ENCODE results near the gene BAHD1. TPM values are rescaled to one million over a fixed set of nuclear protein-coding genes. Genes with fewer than 3 reads are reported as not detected.

Gene BAHD1
- total and polyA plus RNA-seq, 9 donors, result 14.8 to 67.3 (median 40.1) TPM

- 57 to 66% (median 58%) methylated on average over 7 of the region's 7 CpGs for WGBS, 3 donors
- Histone ChIP-seq H3K4me1 (ENCODE audit: insufficient read depth) (peaks cover 6% of the 10 kb centered on the region), H3K9me3 (no peaks in the 10 kb centered on the region), H3K36me3 (no peaks in the 10 kb centered on the region), H3K4me3 (no peak overlapping the region), H3K27me3 (no peaks in the 10 kb centered on the region), H3K27ac (peak overlapping the region; percentile 74 to 89)
- no peak for DNase-seq
- intact Hi-C loops (cut with DNase I), result loop anchor here in 1 of 4 donors (10.0 kb wide), 1 partner anchor 45 kb away; no protein-coding TSS in a partner anchor
- TF ChIP-seq EP300 (IDR thresholded peaks at IDR 0.05) (no peak), POLR2A (IDR thresholded peaks at IDR 0.05) (no peak), CTCF (IDR thresholded peaks at IDR 0.05) (no peak)
Observed at GRCh38 chr15:40469776-40470390, 29.1 kb downstream of the BAHD1 start.

GRCh38 chr15:40470423-40471104, 29.8 kb downstream of the BAHD1 start, which contains the start of gene CHST14:
Gene CHST14, plus strand, starts transcription at chr15:40470984. Its CDS starts 230 bp downstream, at chr15:40471214.
- TF ChIP-seq EP300 (IDR thresholded peaks at IDR 0.05), result no peak
- no peak for TF ChIP-seq CTCF (IDR thresholded peaks at IDR 0.05)
- TF ChIP-seq POLR2A (IDR thresholded peaks at IDR 0.05), result no peak
- intact Hi-C loops (cut with DNase I), result no loop called here
- Histone ChIP-seq H3K4me1 (ENCODE audit: insufficient read depth) (peaks cover 6% of the 10 kb centered on the region), H3K27me3 (no peaks in the 10 kb centered on the region), H3K36me3 (no peaks in the 10 kb centered on the region), H3K27ac (peak within 1 kb of the TSS; percentile 74 to 89), H3K9me3 (no peaks in the 10 kb centered on the region), H3K4me3 (peak within 1 kb of the TSS; percentile 69)
- DNase-seq, result peak; percentile 55 to 76 (median 67)
- WGBS, 3 donors, result 0 to 1% (median 1%) methylated on average over 33 to 52 of the region's 52 CpGs

- H3K9me3 ChIP-seq, result no peaks in the 10 kb centered on the region
- peaks cover 6% of the 10 kb centered on the region for H3K4me1 ChIP-seq (ENCODE audit: insufficient read depth)
- 0 to 1% (median 1%) methylated on average over 24 to 60 of the region's 60 CpGs for WGBS, 3 donors
- intact Hi-C loops (cut with DNase I), result no loop called here
- H3K27me3 ChIP-seq, result no peaks in the 10 kb centered on the region
- H3K4me3 ChIP-seq, result peak overlapping the region; percentile 69
- TF ChIP-seq EP300 (IDR thresholded peaks at IDR 0.05) (no peak), POLR2A (IDR thresholded peaks at IDR 0.05) (no peak), CTCF (IDR thresholded peaks at IDR 0.05) (no peak)
- H3K27ac ChIP-seq, result peak overlapping the region; percentile 74 to 89
- no peaks in the 10 kb centered on the region for H3K36me3 ChIP-seq
- DNase-seq, result peak; percentile 30 to 66 (median 46)
Observed at GRCh38 chr15:40471105-40471807, 30.5 kb downstream of the BAHD1 start.

GRCh38 chr15:40471808-40472150, 31.0 kb downstream of the BAHD1 start:
- H3K9me3 ChIP-seq, result no peaks in the 10 kb centered on the region
- WGBS, 3 donors, result 13 to 17% (median 13%) methylated on average over 12 to 16 of the region's 16 CpGs
- TF ChIP-seq EP300 (IDR thresholded peaks at IDR 0.05) (no peak), POLR2A (IDR thresholded peaks at IDR 0.05) (no peak), CTCF (IDR thresholded peaks at IDR 0.05) (no peak)
- H3K4me3 ChIP-seq, result peak overlapping the region; percentile 69
- intact Hi-C loops (cut with DNase I), result no loop called here
- peak overlapping the region in 1 of 2 donors; percentile 89 for H3K27ac ChIP-seq
- peaks cover 6% of the 10 kb centered on the region for H3K4me1 ChIP-seq (ENCODE audit: insufficient read depth)
- H3K36me3 ChIP-seq, result no peaks in the 10 kb centered on the region
- no peak for DNase-seq
- H3K27me3 ChIP-seq, result no peaks in the 10 kb centered on the region

Measured in ovary (tissue), 9 donors.